Metanephros (tissue), 2 donors: ENCODE results near the gene OGT. TPM values are rescaled to one million over a fixed set of nuclear protein-coding genes. Genes with fewer than 3 reads are reported as not detected.

Experiments
- small RNA-seq: library from RNA; depleted of rRNA; stranded (forward); fragments of <200 nt; gene quantifications from one replicate; pipeline ENCODE3, GENCODE V24; 2014; ENCODE audit warnings: low replicate concordance
- total RNA-seq: library from RNA; depleted of rRNA; stranded (reverse); fragments of >200 nt; gene quantifications from one replicate; pipeline ENCODE4 v1.2.3, GENCODE V29; 2014

The OGT gene
- total RNA-seq: 279 TPM

DNA sequence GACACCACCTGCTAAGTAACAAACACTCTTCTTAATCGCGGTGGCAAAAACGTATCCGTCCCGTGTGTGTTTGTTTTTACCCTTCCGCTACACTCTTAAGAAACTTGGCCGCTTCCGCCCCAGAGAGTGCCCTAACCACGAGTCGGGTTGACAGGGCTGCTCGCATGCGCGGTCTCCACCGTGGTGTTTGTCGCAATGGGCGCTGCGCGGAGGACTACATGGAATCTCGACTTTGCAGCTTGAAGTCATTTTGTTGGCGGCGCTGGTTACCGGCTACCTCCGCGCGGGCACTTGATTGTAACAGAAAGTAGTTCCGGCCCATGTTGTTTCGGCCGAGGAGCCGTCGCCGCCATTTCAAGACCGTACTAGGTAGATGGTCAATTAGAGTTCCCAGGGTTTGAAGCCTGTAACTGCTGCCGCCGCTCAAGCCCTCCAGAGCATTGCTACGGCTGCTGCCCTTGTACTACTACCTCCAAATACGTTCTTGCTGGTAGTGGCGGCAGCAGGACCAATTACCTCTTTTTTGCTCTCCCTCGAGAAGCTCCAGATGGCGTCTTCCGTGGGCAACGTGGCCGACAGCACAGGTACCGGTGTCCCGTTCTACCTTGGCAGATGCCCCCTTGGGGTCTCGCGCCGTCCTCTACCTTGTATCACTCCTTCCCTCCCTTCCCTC is at the start of gene OGT:
Gene OGT, plus strand, starts transcription at position 352 of the 673 bp plus-strand sequence. Its CDS starts 196 bp downstream, at position 548.

DNA sequence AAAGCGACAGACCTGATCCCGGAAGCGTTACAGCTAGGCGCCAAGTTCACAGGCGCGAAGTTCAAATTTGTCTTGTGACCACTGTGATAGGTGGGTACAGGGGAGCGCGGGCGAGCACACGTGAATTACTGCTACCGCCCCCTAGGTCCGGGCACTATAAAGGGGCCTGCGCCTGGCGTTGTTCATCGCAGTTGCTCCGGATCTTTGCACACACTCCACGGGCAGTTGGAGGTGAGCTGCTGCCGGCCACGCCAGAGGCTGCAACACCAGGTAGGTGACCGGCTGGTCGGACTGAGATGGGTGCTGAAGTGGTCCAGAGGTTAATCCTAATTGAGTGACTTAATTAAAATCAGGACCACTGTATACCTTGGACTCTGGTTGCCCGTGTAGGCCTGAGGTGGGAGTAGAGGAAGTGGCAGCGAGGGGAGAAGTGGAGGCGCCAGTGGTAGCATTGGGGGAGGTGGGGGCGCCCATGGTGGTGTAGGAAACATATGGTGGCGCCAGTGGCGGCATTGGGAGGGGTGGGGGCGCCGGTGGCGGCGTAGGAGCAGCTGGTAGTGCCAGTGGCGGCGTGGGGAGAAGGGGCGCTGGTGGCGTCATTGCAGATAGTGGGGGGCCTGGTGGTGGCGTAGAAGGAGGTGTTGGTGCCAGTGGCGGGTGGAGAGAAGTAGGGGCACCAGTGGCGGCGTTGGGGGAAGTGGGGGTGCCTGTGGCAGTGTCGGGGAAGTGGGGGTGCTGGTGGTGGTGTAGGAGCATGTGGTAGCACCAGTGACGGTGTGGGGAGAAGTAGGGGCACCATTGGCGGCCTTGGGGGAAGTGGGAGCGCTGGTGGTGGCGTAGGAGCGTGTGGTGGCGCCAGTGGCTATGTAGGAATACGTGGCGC is 45.6 kb downstream of the OGT start, which contains the start of gene GCNA:
Gene GCNA, plus strand, starts transcription at position 185 of the 883 bp plus-strand sequence. CDS start 2,385 bp downstream, outside the sequence.

DNA sequence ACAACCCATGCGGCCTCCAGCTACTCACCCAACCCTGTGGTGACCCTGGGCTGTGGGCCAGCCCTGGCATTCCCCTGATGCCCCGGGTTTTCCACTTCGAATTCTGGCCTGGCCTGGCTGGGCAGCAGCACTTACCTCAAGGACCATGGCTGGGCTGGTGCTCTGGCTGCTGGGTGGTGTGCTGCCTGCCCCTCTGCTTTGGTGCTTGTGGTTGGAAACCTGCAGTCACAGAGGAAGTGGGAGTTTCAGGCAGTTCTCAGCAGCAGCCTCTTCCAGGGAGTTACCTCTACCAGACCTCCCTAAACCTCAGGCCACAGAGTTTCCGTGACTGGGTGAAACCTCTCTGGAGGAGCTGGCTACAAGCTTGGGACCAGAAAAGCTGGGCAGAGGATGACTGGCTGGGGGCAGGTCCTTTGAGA is 85.4 kb downstream of the OGT start, which contains the start of gene CXCR3:
Gene CXCR3, minus strand, starts transcription at position 209 of the 419 bp plus-strand sequence. Its CDS starts 62 bp downstream, at position 147.

Small RNAs within 50 kb of the gene (small RNA-seq; reads per million reads assigned to genes)
- gene RF00019: not detected

Other genes with a start within 250 kb of the OGT start
- 409 TPM for gene NONO, start 249.5 kb upstream of the OGT start, total RNA-seq
- gene ITGB1BP2, start 231.4 kb upstream of the OGT start, total RNA-seq: 16.9 TPM
- 45.5 TPM for gene TAF1, start 166.7 kb upstream of the OGT start, total RNA-seq
- gene GCNA, start 45.3 kb downstream of the OGT start, total RNA-seq: 2.6 TPM
- 0.12 TPM for gene CXCR3, start 85.4 kb downstream of the OGT start, total RNA-seq
- not detected for gene CXorf49, start 185.2 kb downstream of the OGT start, total RNA-seq
- gene CXorf49B, start 230.2 kb downstream of the OGT start, total RNA-seq: not detected